A673 (cell line): ENCODE results near the gene TMEM132C. TPM values are rescaled to one million over a fixed set of nuclear protein-coding genes. Genes with fewer than 3 reads are reported as not detected.
A peak's percentile ranks its signal among the peaks of the same experiment; 100 is the strongest.

Source experiments
- BruUV-seq: library from RNA; stranded (reverse); fragments of 400-500 nt; replicated peaks from 2 replicates; lab custom pipeline; 2021; lab: Mats Ljungman, UMichigan
- CTCF ChIA-PET: fragments of 300-600 bp; sonication (Branson Sonifier 250); formaldehyde crosslinking; loops from one replicate; lab custom pipeline; 2022; ENCODE audit warnings: antibody characterized with exemption; lab: Charles Lee
- POLR2A ChIA-PET: fragments of 300-600 bp; sonication (Branson Sonifier 250); formaldehyde crosslinking; loops from one replicate; lab custom pipeline; 2022; ENCODE audit warnings: antibody characterized with exemption; ENCODE audit not compliant: low non-redundant PET; lab: Charles Lee
- DNase-seq: peaks from one replicate; pipeline ENCODE4 v3.0.0-alpha.2; 2015; ENCODE audit warnings: low spot score
- H3K27ac ChIP-seq: fragments of 200-600 bp; sonication (generic); 2 replicates; pipeline ENCODE4 v1.5.1; 2016; ENCODE audit warnings: mixed run types, low read depth, mild to moderate bottlenecking, mixed read lengths, antibody characterized with exemption, low read length; ENCODE audit not compliant: poor library complexity, severe bottlenecking
- H3K27me3 ChIP-seq: fragments of 200-600 bp; sonication (generic); replicated peaks from 2 replicates; pipeline ENCODE4 v1.6.1; 2017; ENCODE audit warnings: mixed run types, low read depth, mild to moderate bottlenecking, mixed read lengths, antibody characterized with exemption, low read length; ENCODE audit not compliant: insufficient read depth, poor library complexity
- H3K36me3 ChIP-seq: fragments of 200-600 bp; sonication (generic); 2 replicates; pipeline ENCODE4 v1.6.1; 2016; ENCODE audit warnings: mixed run types, mild to moderate bottlenecking, mixed read lengths, antibody characterized with exemption, low read length; ENCODE audit not compliant: insufficient read depth, poor library complexity, severe bottlenecking
- H3K4me1 ChIP-seq: fragments of 200-600 bp; sonication (generic); 2 replicates; pipeline ENCODE4 v1.6.1; 2017; ENCODE audit warnings: mixed run types, mild to moderate bottlenecking, mixed read lengths, antibody characterized with exemption, low read length; ENCODE audit not compliant: insufficient read depth, poor library complexity, severe bottlenecking
- H3K4me3 ChIP-seq: fragments of 200-600 bp; sonication (generic); 2 replicates; pipeline ENCODE4 v1.5.1; 2016; ENCODE audit warnings: low read depth, mixed run types, mild to moderate bottlenecking, mixed read lengths, low read length; ENCODE audit not compliant: poor library complexity, severe bottlenecking
- H3K9me3 ChIP-seq: fragments of 200-600 bp; sonication (generic); 2 replicates; pipeline ENCODE4 v1.6.1; 2016; ENCODE audit warnings: mixed run types, low read depth, mild to moderate bottlenecking, mixed read lengths, antibody characterized with exemption, low read length; ENCODE audit not compliant: poor library complexity, severe bottlenecking
- EZH2 ChIP-seq: fragments of 200-600 bp; sonication (generic); IDR thresholded peaks from 2 replicates; pipeline ENCODE4 v1.6.1; 2017; ENCODE audit warnings: borderline replicate concordance, low read depth, mild to moderate bottlenecking, mixed read lengths, antibody characterized with exemption, low read length; ENCODE audit not compliant: poor library complexity, severe bottlenecking
- intact Hi-C: fragments of 100-400 bp; cut with micrococcal nuclease; formaldehyde crosslinking; loops from one replicate; pipeline ENCODE4 v1.10.0; 2022; ENCODE audit not compliant: unreplicated experiment
- total RNA-seq: library from RNA; stranded (reverse); gene quantifications from 2 replicates; pipeline ENCODE4 v1.2.3, GENCODE V29; 2021
- TF ChIP-seq, protein P1 (sequence below): fragments of 300-800, 200-600 bp; sonication (generic); conservative IDR thresholded peaks from 2 replicates; pipeline ENCODE4 v1.5.1; 2017; ENCODE audit warnings: low read depth, mild to moderate bottlenecking, antibody characterized with exemption, low read length, moderate library complexity, mixed read lengths

The TMEM132C gene
- total RNA-seq, 1 experiment from 2014 or later = not detected

DNA sequence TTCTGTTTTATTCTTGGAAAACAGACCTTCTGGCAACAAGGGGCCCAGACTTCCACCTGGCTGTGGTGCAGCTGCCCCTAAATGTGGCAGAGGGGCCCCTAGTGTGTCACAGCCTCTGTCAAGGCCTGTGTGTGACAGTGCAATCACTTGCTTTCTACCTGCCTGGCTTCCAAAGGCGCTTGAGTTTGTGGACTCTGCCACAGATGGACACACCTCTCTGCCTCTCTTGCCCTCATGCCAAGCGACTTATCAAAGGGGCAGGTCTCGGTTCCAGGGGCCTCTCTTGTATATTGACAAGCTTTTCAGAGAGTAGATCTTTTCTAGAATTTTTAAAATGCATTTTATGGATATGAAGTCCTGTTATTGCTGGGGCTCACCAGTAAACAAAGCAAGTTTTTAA lies 339.6 kb downstream of the TMEM132C start:
- Histone ChIP-seq H3K27ac (peak overlapping the region; percentile 83), H3K4me1 (peaks cover 21% of the 10 kb centered on the region), H3K27me3 (no peaks in the 10 kb centered on the region), H3K9me3 (no peaks in the 10 kb centered on the region), H3K36me3 (no peaks in the 10 kb centered on the region), H3K4me3 (no peak overlapping the region)
- DNase-seq = no peak
- no TSS peak for BruUV-seq
- no peak for TF ChIP-seq EZH2
- TF ChIP-seq, protein P1, sequence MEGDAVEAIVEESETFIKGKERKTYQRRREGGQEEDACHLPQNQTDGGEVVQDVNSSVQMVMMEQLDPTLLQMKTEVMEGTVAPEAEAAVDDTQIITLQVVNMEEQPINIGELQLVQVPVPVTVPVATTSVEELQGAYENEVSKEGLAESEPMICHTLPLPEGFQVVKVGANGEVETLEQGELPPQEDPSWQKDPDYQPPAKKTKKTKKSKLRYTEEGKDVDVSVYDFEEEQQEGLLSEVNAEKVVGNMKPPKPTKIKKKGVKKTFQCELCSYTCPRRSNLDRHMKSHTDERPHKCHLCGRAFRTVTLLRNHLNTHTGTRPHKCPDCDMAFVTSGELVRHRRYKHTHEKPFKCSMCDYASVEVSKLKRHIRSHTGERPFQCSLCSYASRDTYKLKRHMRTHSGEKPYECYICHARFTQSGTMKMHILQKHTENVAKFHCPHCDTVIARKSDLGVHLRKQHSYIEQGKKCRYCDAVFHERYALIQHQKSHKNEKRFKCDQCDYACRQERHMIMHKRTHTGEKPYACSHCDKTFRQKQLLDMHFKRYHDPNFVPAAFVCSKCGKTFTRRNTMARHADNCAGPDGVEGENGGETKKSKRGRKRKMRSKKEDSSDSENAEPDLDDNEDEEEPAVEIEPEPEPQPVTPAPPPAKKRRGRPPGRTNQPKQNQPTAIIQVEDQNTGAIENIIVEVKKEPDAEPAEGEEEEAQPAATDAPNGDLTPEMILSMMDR = no peak
- intact Hi-C loops = no loop called here
- ChIA-PET CTCF (no interaction called here), POLR2A (no interaction called here)

DNA sequence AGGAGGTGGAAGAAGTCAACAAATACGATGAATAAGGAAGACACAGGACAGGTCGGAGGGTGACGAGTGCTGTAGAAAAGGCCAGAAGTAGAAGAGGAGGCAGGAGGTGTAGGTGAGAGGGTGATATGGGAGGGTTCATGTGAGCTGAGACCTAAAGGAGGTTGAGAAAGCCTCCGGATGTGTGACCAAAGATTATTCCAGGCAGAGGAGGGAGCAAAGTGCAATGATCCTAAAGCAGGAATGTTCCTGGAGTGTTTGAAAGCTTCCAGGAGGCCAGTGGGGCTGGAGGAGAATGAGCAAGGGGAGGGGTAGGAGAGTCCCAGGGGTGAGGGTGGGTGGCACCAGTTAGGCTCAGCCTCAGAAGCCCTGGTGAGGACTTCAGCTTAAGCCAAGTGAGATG lies 340.0 kb downstream of the TMEM132C start:
- ChIA-PET POLR2A (no interaction called here), CTCF (no interaction called here)
- intact Hi-C loops = no loop called here

GRCh38 chr12:128607641-128608040 lies 340.7 kb downstream of the TMEM132C start:
- no TSS peak for BruUV-seq

More for the DNA sequence above, 340.0 kb downstream of the TMEM132C start:
- no peaks in the 10 kb centered on the region for H3K36me3 ChIP-seq
- TF ChIP-seq, protein P1 = no peak
- no peak for TF ChIP-seq EZH2
- H3K4me3 ChIP-seq = no peak overlapping the region
- BruUV-seq = no TSS peak
- H3K27ac ChIP-seq = peak overlapping the region; percentile 83
- H3K27me3 ChIP-seq = no peaks in the 10 kb centered on the region
- H3K9me3 ChIP-seq = no peaks in the 10 kb centered on the region
- no peak for DNase-seq
- H3K4me1 ChIP-seq = peaks cover 21% of the 10 kb centered on the region

More at GRCh38 chr12:128607641-128608040, 340.7 kb downstream of the TMEM132C start:
- no peaks in the 10 kb centered on the region for H3K36me3 ChIP-seq
- TF ChIP-seq EZH2 = no peak
- TF ChIP-seq, protein P1 = no peak
- H3K9me3 ChIP-seq = no peaks in the 10 kb centered on the region
- H3K4me1 ChIP-seq = peaks cover 21% of the 10 kb centered on the region
- no peak overlapping the region for H3K4me3 ChIP-seq
- no peak for DNase-seq
- CTCF ChIA-PET = no interaction called here
- H3K27me3 ChIP-seq = no peaks in the 10 kb centered on the region
- no peak overlapping the region for H3K27ac ChIP-seq
- POLR2A ChIA-PET = no interaction called here
- intact Hi-C loops = no loop called here
